Stomach smooth muscle (tissue), 2 donors: Measurements from ENCODE around the gene PTPRN2.

Experiments
- H3K27ac ChIP-seq: one replicate; pipeline ENCODE4 v1.7.0; 2013; ENCODE audit warnings: mild to moderate bottlenecking, low read length, inconsistent platforms
- H3K27me3 ChIP-seq, 2 donors: one replicate each; pipeline ENCODE4 v1.7.0; 2013; ENCODE audit warnings: low read length in 2 of 2; ENCODE audit not compliant: insufficient read depth in 2 of 2, control insufficient read depth in 1 of 2
- H3K36me3 ChIP-seq, 2 donors: one replicate each; pipeline ENCODE4 v1.7.0; 2013; ENCODE audit warnings: low read length in 2 of 2; ENCODE audit not compliant: control insufficient read depth in 2 of 2, insufficient read depth in 2 of 2
- H3K4me1 ChIP-seq: one replicate; pipeline ENCODE4 v1.7.0; 2013; ENCODE audit warnings: low read length; ENCODE audit not compliant: control insufficient read depth, insufficient read depth
- H3K4me3 ChIP-seq, 2 donors: one replicate each; pipeline ENCODE4 v1.7.0; 2013; ENCODE audit warnings: low read length in 2 of 2
- H3K9ac ChIP-seq, 2 donors: one replicate each; pipeline ENCODE4 v1.7.0; 2013; ENCODE audit warnings: low read length in 2 of 2, mild to moderate bottlenecking in 1 of 2
- H3K9me3 ChIP-seq, 2 donors: one replicate each; pipeline ENCODE4 v1.7.0; 2013; ENCODE audit warnings: low read length in 2 of 2; ENCODE audit not compliant: control insufficient read depth in 2 of 2
- donor health status: healthy.
- donor health status: Pancreatic carcinoma.

The PTPRN2 gene

DNA sequence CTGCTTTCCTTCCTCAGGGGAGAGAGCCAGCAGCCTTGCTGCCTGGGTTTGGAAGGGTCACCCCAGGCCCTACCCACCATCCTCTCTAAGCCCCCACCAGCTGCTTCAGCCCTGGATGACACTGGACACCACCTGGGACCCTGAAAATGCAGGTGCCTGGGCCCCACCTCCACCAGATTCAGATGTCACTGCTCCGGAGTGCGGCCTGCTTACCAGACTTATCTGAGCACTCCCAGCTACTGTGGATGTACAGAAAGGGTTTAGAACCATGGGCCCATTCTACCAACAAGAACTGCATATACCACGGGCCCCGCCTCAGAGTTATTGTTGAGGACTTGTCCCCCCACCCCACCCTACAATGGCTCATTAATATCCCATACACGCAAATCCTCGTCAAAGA is 172.3 kb downstream of the PTPRN2 start:
- H3K9ac ChIP-seq, result no peak overlapping the region
- H3K4me1 ChIP-seq, result no peaks in the 10 kb centered on the region
- H3K36me3 ChIP-seq, result no peaks in the 10 kb centered on the region
- no peak overlapping the region for H3K27ac ChIP-seq
- peaks cover 11 to 13% of the 10 kb centered on the region in 2 donors for H3K9me3 ChIP-seq
- no peak overlapping the region for H3K4me3 ChIP-seq
- H3K27me3 ChIP-seq, result no peaks in the 10 kb centered on the region

DNA sequence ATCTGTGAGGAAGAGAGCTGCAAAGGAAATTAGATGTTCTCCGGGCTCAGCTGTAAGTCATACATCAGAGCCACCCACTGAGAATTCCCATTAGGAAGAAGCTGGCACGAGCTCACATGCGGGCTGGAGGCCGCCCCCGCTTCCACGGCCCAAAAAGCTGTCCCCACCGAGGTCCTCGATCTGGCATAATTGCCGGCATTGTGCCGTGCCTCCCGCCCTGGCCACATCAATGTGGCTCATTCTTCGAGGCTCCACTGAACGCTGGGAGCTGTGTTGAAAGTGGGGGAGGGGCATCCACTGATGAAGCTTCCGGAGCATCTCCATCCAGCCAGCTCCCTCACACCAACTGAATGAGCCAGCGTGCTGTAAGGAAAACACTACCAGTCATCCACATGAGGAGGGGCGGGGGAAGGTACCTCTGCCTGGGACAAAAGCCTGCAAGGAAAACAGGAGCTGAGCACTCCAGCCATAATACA is 173.1 kb downstream of the PTPRN2 start:
- no peak overlapping the region for H3K27ac ChIP-seq

DNA sequence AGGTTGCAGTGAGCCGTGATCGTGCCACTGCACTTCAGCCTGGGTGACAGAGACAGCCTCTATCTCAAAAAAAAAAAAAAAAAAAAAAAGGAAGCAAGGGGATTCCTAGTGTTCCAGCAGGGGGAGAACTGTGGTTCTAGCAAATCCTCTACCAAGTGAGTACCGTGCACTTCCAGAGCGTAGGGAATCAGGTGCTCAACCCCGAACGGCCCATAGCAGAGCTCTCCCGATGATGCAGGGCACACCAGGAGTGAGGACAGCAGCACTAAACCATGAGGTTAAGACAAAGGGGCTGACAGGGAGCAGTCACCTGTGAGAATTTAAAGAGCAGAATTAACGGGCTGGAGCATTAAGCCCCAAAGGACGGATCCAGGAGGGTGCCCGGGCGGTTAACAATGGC is 173.6 kb downstream of the PTPRN2 start:
- Histone ChIP-seq H3K4me1 (no peaks in the 10 kb centered on the region), H3K36me3 (no peaks in the 10 kb centered on the region), H3K27ac (no peak overlapping the region), H3K4me3 (no peak overlapping the region), H3K9ac (no peak overlapping the region), H3K27me3 (no peaks in the 10 kb centered on the region), H3K9me3 (peaks cover 8 to 13% of the 10 kb centered on the region in 2 donors)

More for the DNA sequence above, 173.1 kb downstream of the PTPRN2 start:
- no peak overlapping the region for H3K4me3 ChIP-seq
- no peaks in the 10 kb centered on the region for H3K4me1 ChIP-seq
- no peaks in the 10 kb centered on the region for H3K36me3 ChIP-seq
- H3K9me3 ChIP-seq, result peaks cover 8 to 13% of the 10 kb centered on the region in 2 donors
- H3K27me3 ChIP-seq, result no peaks in the 10 kb centered on the region
- no peak overlapping the region for H3K9ac ChIP-seq

DNA sequence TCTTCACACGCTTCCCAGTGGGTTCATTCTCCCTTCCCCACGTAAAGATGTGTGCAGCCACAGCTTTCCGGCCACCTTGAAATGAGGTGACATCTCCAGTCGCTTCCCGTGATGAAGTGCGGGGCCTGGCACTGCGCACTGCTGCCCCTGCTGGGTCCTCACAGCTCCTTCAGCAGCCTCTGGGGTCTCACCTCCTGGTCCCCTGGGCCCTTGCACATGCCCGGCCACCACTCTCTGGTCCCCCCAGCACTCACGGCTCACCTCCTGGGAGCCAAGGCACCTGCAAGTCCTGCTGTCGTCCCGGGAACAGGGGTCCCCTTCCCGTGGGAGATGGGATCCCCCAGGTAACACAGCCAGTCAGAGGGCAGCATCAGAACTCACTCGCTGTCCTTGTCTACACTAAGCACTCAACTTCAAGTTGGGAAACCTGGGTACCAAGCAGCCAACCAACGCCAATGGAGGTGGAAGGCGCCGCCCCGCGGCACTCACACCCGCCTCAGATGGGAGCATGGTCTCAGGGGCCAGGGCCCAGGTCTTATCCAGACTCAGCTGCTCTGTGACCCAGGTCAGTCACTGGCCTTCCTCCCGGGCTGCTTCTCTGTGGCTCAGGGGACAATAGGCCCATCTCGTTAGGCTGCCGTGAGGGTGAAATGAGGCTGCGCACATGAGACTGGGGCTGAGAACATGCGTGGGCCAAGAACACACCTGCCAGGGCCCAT is 176.2 kb downstream of the PTPRN2 start:
- H3K27me3 ChIP-seq, result no peaks in the 10 kb centered on the region
- no peak overlapping the region for H3K4me3 ChIP-seq
- H3K9ac ChIP-seq, result no peak overlapping the region
- no peaks in the 10 kb centered on the region for H3K9me3 ChIP-seq
- H3K4me1 ChIP-seq, result no peaks in the 10 kb centered on the region
- H3K36me3 ChIP-seq, result no peaks in the 10 kb centered on the region
- no peak overlapping the region for H3K27ac ChIP-seq

DNA sequence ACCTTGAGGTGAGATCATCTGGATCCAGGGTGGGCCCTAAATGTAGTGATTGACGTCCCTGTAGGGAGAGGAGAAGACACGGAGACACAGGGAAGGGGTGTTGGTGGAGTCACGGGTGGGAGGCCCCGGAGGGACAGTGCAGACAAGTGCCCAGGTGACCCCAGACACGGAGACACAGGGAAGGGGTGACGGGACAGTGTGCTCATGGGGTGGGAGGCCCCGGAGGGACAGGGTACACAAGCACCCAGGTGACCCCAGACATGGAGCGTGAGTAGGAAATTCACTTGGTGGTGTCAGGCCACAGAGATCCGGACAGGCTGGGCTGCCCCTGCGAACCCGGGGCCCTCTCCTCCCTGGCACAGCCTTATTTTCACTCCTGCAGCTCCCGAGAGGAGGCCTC is 176.9 kb downstream of the PTPRN2 start:
- Histone ChIP-seq H3K4me1 (no peaks in the 10 kb centered on the region), H3K9ac (no peak overlapping the region), H3K27me3 (no peaks in the 10 kb centered on the region), H3K9me3 (no peaks in the 10 kb centered on the region), H3K36me3 (no peaks in the 10 kb centered on the region), H3K27ac (no peak overlapping the region), H3K4me3 (no peak overlapping the region)

DNA sequence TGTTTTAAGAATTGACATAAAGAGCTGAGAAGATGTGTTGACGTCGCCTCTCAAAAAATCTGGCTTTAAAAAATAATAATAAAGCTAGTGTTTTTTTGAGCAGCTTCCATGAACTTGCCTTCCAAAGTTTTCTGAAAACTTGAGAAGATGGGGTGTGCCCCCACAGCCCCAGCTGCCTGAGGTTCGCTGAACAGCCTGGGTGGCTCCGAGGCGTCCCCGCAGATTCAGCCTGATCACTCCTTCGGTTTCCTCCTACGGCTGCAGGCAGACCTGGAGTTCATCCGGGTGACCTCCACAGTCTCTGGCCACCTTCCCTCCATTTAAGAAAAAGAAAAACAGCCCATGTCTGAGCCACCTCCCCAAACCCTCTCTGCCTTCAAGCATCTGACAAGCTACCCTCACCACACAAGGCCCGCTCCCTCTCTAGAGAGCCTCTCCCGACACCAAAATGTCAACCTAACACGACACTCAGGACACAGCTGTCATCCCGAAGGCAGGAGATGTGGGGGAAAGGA is 177.8 kb downstream of the PTPRN2 start:
- Histone ChIP-seq H3K27ac (no peak overlapping the region), H3K9ac (no peak overlapping the region), H3K4me3 (no peak overlapping the region), H3K4me1 (no peaks in the 10 kb centered on the region), H3K36me3 (no peaks in the 10 kb centered on the region), H3K27me3 (no peaks in the 10 kb centered on the region), H3K9me3 (no peaks in the 10 kb centered on the region)

DNA sequence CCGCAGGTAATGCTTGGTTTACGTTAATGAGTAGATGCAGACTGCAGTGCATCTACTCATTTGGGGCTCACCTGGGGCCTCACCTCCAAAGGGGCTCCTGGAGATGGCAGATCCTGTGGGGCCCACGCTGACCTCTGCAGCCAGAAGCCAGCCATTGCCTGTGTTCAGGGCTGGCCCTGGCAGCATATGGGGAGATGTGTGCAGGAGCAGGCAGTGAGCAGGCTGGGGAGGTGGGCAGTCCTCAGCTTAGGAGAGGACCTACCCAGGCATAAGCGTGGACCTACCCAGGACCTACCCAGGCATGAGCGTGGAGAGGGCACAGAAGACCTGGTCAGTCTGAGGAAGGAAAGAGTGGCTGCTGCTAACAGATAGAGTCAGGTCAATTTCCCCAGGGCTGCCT is 178.5 kb downstream of the PTPRN2 start:
- no peaks in the 10 kb centered on the region for H3K36me3 ChIP-seq
- no peak overlapping the region for H3K9ac ChIP-seq
- no peaks in the 10 kb centered on the region for H3K4me1 ChIP-seq
- H3K9me3 ChIP-seq, result no peaks in the 10 kb centered on the region
- H3K27me3 ChIP-seq, result no peaks in the 10 kb centered on the region
- H3K27ac ChIP-seq, result no peak overlapping the region
- no peak overlapping the region for H3K4me3 ChIP-seq

DNA sequence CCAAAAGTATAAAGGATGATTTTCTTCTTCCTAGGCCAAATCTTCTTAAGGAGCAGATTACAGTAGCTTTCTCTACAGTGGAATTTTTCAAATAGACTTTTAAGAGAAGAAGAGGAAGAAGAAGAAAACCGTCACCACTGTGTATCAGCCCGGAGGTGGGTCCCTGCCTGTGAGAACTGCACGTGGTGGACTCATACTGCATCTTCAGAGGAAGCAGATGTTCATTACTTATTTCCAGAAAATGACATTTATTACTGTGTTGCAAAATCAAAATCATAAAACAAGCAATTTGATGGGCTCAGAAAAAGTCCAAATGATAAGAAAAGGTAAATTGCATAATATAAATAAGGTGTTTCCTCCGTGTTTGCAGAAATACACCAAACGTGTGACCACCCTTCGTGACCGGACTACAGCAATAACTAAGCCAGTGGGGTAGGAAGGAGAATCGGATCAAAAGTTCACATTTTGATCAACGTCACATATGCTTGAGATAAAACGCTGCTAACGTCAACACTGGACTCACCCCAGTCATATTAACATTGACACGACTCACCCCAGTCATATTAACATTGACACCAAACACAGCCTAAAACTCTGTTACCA is 179.2 kb downstream of the PTPRN2 start:
- H3K4me1 ChIP-seq, result no peaks in the 10 kb centered on the region
- H3K9ac ChIP-seq, result no peak overlapping the region

DNA sequence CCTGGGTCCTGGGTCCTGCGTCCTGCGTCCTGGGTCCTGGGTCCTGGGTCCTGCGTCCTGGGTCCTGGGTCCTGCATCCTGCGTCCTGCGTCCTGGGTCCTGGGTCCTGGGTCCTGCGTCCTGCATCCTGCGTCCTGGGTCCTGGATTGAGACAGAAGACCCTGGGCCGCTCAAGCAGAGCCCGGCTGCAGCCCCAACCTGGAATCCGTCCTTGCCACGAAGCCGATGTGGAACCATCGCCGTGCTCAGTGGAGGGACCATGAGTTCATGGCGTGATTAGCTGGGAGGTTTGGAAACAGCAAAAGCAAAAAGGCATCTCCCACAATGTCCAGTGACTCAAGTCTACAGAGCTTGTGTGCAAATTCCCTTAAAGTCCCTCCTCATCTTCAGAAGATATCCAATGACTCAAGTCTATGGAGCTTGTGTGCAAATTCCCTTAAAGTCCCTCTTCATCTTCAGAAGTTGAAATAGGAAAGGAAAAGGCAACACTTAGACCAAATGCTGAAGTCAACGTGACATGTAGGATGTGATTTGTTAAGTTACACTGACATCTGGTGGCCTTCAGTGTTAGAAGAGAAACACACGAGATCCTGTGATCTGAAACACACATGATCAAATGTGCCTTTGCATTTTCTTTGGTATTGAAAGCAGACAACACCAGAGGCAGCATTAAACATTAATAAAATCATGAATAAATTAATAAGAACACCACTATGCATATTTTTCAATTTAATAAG is 179.9 kb downstream of the PTPRN2 start:
- H3K4me1 ChIP-seq, result no peaks in the 10 kb centered on the region
- H3K27me3 ChIP-seq, result peaks cover 0 to 2% of the 10 kb centered on the region in 2 donors
- no peak overlapping the region for H3K9ac ChIP-seq
- H3K36me3 ChIP-seq, result no peaks in the 10 kb centered on the region
- no peaks in the 10 kb centered on the region for H3K9me3 ChIP-seq
- H3K27ac ChIP-seq, result no peak overlapping the region
- H3K4me3 ChIP-seq, result no peak overlapping the region

More for the DNA sequence above, 179.2 kb downstream of the PTPRN2 start:
- H3K4me3 ChIP-seq, result no peak overlapping the region
- H3K27ac ChIP-seq, result no peak overlapping the region
- H3K27me3 ChIP-seq, result no peaks in the 10 kb centered on the region
- H3K9me3 ChIP-seq, result no peaks in the 10 kb centered on the region
- no peaks in the 10 kb centered on the region for H3K36me3 ChIP-seq

DNA sequence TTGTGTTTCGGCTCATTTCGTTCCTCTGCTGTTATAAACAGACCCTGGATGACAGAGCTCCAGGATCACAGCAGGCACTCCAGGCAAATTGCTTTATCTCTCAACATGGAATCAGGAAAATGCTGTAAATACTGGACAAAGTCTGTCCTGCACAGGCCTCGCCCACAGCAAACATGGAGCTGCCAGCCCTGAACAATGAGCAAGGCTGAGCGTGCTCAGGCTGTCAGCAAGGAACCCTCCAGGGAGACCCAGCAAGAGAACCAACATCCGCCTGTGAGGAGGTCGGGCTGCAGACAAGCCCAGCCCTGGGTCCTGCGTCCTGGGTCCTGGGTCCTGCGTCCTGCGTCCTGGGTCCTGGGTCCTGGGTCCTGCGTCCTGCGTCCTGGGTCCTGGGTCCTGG is 180.8 kb downstream of the PTPRN2 start:
- H3K27ac ChIP-seq, result no peak overlapping the region
- no peak overlapping the region for H3K9ac ChIP-seq
- H3K4me1 ChIP-seq, result no peaks in the 10 kb centered on the region
- H3K27me3 ChIP-seq, result peaks cover 0 to 4% of the 10 kb centered on the region in 2 donors
- H3K36me3 ChIP-seq, result no peaks in the 10 kb centered on the region
- H3K4me3 ChIP-seq, result no peak overlapping the region
- no peaks in the 10 kb centered on the region for H3K9me3 ChIP-seq
